Progenitor cell of endocrine pancreas (in vitro differentiated cells): ENCODE results near the gene RELB. TPM values are rescaled to one million over a fixed set of nuclear protein-coding genes. Genes with fewer than 3 reads are reported as not detected.
A peak's percentile ranks its signal among the peaks of the same experiment; 100 is the strongest.

Source experiments
- DNase-seq: peaks from one replicate; pipeline ENCODE4 v3.0.0; 2021; ENCODE audit warnings: low spot score; ENCODE audit not compliant: unreplicated experiment
- H3K27ac Mint-ChIP-seq: 2 replicates; pipeline ENCODE4 v1.8.0; 2021; ENCODE audit warnings: mild to moderate bottlenecking, moderate library complexity, mixed read lengths
- H3K27me3 Mint-ChIP-seq: 2 replicates; pipeline ENCODE4 v1.8.0; 2021; ENCODE audit warnings: mixed read lengths
- H3K36me3 Mint-ChIP-seq: 2 replicates; pipeline ENCODE4 v1.8.0; 2022; ENCODE audit warnings: mixed read lengths; ENCODE audit not compliant: insufficient read depth
- H3K4me1 Mint-ChIP-seq: 2 replicates; pipeline ENCODE4 v1.8.0; 2021; ENCODE audit warnings: low read depth, mixed read lengths
- H3K4me3 Mint-ChIP-seq: 2 replicates; pipeline ENCODE4 v1.8.0; 2021; ENCODE audit warnings: low read depth, mild to moderate bottlenecking, moderate library complexity, mixed read lengths
- H3K9me3 Mint-ChIP-seq: 2 replicates; pipeline ENCODE4 v1.8.0; 2021; ENCODE audit warnings: low read depth, mixed read lengths
- total RNA-seq: library from RNA; stranded (reverse); gene quantifications from 2 replicates; pipeline ENCODE4 v1.2.1, GENCODE V29; 2021
- TF ChIP-seq, protein P1 (sequence below): fragments of 200-600 bp; sonication (generic); IDR thresholded peaks from one replicate; pipeline ENCODE4 v1.5.0; 2021; ENCODE audit warnings: antibody characterized with exemption, mild to moderate bottlenecking; ENCODE audit not compliant: unreplicated experiment

Gene RELB
- total RNA-seq, 1 donor from 2014 or later: 6.8 TPM

DNA sequence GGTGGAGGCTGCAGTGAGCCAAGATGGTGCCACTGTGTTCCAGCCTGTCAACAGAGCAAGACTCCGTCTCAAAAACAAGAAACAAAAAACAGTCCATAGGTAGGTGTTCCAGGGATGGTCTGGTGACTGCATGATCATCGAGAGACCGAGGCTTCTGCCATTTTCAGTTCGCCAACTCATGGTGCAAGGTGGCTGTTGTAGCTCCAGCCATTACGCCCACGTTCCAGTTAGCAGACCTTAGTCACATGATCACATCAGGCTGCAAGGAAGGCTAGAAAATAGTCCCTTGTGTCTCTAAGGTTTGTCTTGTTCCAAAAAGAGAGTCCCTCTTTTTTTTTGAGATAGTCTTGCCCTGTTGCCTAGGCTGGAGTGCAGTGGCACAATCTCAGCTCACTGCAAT is 34.5 kb downstream of the RELB start:
- Mint-ChIP-seq H3K4me1 (peaks cover 12% of the 10 kb centered on the region), H3K4me3 (no peak overlapping the region), H3K27ac (no peak overlapping the region), H3K9me3 (no peaks in the 10 kb centered on the region), H3K27me3 (no peaks in the 10 kb centered on the region), H3K36me3 (peaks cover 10% of the 10 kb centered on the region)
- TF ChIP-seq, protein P1, sequence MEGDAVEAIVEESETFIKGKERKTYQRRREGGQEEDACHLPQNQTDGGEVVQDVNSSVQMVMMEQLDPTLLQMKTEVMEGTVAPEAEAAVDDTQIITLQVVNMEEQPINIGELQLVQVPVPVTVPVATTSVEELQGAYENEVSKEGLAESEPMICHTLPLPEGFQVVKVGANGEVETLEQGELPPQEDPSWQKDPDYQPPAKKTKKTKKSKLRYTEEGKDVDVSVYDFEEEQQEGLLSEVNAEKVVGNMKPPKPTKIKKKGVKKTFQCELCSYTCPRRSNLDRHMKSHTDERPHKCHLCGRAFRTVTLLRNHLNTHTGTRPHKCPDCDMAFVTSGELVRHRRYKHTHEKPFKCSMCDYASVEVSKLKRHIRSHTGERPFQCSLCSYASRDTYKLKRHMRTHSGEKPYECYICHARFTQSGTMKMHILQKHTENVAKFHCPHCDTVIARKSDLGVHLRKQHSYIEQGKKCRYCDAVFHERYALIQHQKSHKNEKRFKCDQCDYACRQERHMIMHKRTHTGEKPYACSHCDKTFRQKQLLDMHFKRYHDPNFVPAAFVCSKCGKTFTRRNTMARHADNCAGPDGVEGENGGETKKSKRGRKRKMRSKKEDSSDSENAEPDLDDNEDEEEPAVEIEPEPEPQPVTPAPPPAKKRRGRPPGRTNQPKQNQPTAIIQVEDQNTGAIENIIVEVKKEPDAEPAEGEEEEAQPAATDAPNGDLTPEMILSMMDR: no peak
- DNase-seq: no peak

GRCh38 chr19:45037393-45038169 is 36.3 kb downstream of the RELB start:
- H3K27me3 Mint-ChIP-seq: no peaks in the 10 kb centered on the region
- H3K36me3 Mint-ChIP-seq: peaks cover 15% of the 10 kb centered on the region
- peak overlapping the region; percentile 38 for H3K4me3 Mint-ChIP-seq
- TF ChIP-seq, protein P1: no peak
- H3K9me3 Mint-ChIP-seq: no peaks in the 10 kb centered on the region
- no peak overlapping the region for H3K27ac Mint-ChIP-seq
- peaks cover 12% of the 10 kb centered on the region for H3K4me1 Mint-ChIP-seq
- DNase-seq: no peak

- TF ChIP-seq, protein P1: no peak
- Mint-ChIP-seq H3K9me3 (no peaks in the 10 kb centered on the region), H3K27me3 (no peaks in the 10 kb centered on the region), H3K4me1 (peaks cover 12% of the 10 kb centered on the region), H3K27ac (peak within 1 kb of the TSS; percentile 96), H3K4me3 (peak within 1 kb of the TSS; percentile 91), H3K36me3 (peaks cover 12% of the 10 kb centered on the region)
- DNase-seq: peak; percentile 72
Measured at GRCh38 chr19:45038931-45039893, 37.9 kb downstream of the RELB start, which contains the start of gene CLASRP. CLASRP (plus strand) TSS chr19:45039045; CDS start chr19:45040213, 1,168 bp downstream.

GRCh38 chr19:45040059-45040771 is 39.0 kb downstream of the RELB start:
- DNase-seq: no peak
- H3K9me3 Mint-ChIP-seq: no peaks in the 10 kb centered on the region
- no peak overlapping the region for H3K27ac Mint-ChIP-seq
- H3K4me1 Mint-ChIP-seq: peaks cover 16% of the 10 kb centered on the region
- TF ChIP-seq, protein P1: no peak
- H3K36me3 Mint-ChIP-seq: peaks cover 16% of the 10 kb centered on the region
- H3K4me3 Mint-ChIP-seq: peak overlapping the region; percentile 91
- no peaks in the 10 kb centered on the region for H3K27me3 Mint-ChIP-seq
